ENCODE data around the gene GLG1.

GLG1 gene

DNA sequence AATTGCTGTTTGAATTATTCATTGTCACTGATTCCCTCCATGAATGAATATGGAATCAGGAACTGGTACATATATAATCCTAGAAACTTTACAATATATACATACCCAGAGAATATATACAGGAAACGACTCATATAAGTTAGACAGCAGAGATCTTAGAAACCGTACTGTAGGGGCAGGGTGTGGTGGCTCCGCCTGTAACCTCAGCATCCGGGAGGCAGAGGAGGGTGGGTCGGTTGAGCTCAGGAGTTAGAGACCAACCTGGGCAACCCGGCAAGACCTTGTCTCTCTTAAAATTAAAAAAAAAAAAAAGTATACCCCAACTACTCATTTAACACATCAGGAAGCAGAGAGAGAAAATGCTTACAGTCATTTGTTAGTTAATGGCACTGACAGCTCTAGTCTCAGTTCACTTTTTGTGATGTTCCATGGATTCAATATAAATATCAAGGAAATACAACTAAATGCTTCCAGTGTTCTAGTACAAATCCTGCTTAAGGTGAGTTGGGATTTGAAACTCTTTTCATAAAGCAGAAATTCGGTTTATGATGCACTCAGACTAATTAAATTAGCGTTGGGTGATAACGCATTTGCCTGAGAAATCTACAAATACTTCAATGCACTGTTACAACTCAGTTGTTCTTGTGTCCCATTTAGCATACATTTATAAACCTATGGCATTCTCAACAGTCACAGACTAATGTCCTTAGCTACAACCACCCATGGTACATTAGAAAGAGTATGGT is 5.6 kb downstream of the GLG1 start:
- peak overlapping the region; percentile 77 for H3K4me3 Mint-ChIP-seq
- no peaks in the 10 kb centered on the region for H3K9me3 Mint-ChIP-seq
- H3K36me3 Mint-ChIP-seq (ENCODE audit: low read depth) = peaks cover 44% of the 10 kb centered on the region
- no peaks in the 10 kb centered on the region for H3K27me3 Mint-ChIP-seq (ENCODE audit: low read depth)
- peaks cover 55% of the 10 kb centered on the region for H3K4me1 Mint-ChIP-seq (ENCODE audit: low read depth)
- H3K27ac Mint-ChIP-seq = peak overlapping the region; percentile 86
- peak; percentile 53 for DNase-seq (ENCODE audit: low spot score)

- H3K27ac Mint-ChIP-seq = no peak overlapping the region
- peaks cover 30% of the 10 kb centered on the region for H3K4me1 Mint-ChIP-seq (ENCODE audit: low read depth)
Measured at GRCh38 chr16:74596586-74596985, 10.3 kb downstream of the GLG1 start.

GRCh38 chr16:74592847-74593246 is 14.1 kb downstream of the GLG1 start:
- Mint-ChIP-seq H3K4me3 (no peak overlapping the region), H3K9me3 (no peaks in the 10 kb centered on the region), H3K36me3 (ENCODE audit: low read depth) (peaks cover 14% of the 10 kb centered on the region), H3K27me3 (ENCODE audit: low read depth) (no peaks in the 10 kb centered on the region), H3K4me1 (ENCODE audit: low read depth) (peaks cover 13% of the 10 kb centered on the region), H3K27ac (no peak overlapping the region)
- DNase-seq (ENCODE audit: low spot score) = no peak

More at GRCh38 chr16:74596586-74596985, 10.3 kb downstream of the GLG1 start:
- Mint-ChIP-seq H3K27me3 (ENCODE audit: low read depth) (no peaks in the 10 kb centered on the region), H3K4me3 (no peak overlapping the region), H3K36me3 (ENCODE audit: low read depth) (peaks cover 27% of the 10 kb centered on the region), H3K9me3 (no peaks in the 10 kb centered on the region)
- no peak for DNase-seq (ENCODE audit: low spot score)

DNA sequence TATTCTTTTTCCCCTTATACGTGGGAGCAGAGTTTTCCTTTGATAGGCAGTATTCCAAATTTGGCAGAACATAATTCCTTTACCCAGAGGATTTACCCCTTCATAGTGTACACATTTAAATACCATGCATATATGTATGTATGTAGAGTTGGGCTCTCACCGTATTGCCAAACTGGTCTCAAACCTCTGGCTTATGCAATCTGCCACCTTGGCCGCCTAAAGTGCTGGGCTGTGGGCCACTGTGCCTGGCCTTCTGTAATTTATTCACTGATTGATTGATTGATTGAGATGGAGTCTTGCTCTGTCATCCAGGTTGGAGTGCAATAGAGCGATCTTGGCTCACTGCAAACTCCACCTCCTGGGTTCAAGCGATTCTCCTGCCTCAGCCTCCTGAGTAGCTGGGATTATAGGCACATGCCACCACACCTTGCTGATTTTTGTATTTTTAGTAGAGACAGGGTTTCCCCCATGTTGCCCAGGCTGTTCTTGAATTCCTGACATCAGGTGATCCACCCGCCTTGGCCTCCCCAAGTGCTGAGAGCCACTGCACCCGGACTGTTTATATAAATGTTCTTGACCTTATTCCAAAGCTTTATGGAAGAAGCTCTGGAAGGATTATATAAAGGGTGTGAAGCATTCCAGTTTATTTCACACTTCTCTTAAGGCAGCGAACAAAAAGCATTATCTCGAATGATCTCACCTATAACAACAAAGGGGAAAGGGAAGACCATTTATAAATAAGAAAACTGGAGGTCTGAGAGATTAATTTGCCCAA is 14.9 kb downstream of the GLG1 start:
- no peak overlapping the region for H3K4me3 Mint-ChIP-seq
- H3K27me3 Mint-ChIP-seq (ENCODE audit: low read depth) = no peaks in the 10 kb centered on the region
- DNase-seq (ENCODE audit: low spot score) = no peak
- peaks cover 17% of the 10 kb centered on the region for H3K36me3 Mint-ChIP-seq (ENCODE audit: low read depth)
- no peaks in the 10 kb centered on the region for H3K9me3 Mint-ChIP-seq
- no peak overlapping the region for H3K27ac Mint-ChIP-seq
- peaks cover 16% of the 10 kb centered on the region for H3K4me1 Mint-ChIP-seq (ENCODE audit: low read depth)

GRCh38 chr16:74586948-74587347 is 20.0 kb downstream of the GLG1 start:
- DNase-seq (ENCODE audit: low spot score) = no peak
- Mint-ChIP-seq H3K27me3 (ENCODE audit: low read depth) (no peaks in the 10 kb centered on the region), H3K4me1 (ENCODE audit: low read depth) (peaks cover 20% of the 10 kb centered on the region), H3K36me3 (ENCODE audit: low read depth) (peaks cover 16% of the 10 kb centered on the region), H3K4me3 (no peak overlapping the region), H3K27ac (no peak overlapping the region), H3K9me3 (no peaks in the 10 kb centered on the region)

DNA sequence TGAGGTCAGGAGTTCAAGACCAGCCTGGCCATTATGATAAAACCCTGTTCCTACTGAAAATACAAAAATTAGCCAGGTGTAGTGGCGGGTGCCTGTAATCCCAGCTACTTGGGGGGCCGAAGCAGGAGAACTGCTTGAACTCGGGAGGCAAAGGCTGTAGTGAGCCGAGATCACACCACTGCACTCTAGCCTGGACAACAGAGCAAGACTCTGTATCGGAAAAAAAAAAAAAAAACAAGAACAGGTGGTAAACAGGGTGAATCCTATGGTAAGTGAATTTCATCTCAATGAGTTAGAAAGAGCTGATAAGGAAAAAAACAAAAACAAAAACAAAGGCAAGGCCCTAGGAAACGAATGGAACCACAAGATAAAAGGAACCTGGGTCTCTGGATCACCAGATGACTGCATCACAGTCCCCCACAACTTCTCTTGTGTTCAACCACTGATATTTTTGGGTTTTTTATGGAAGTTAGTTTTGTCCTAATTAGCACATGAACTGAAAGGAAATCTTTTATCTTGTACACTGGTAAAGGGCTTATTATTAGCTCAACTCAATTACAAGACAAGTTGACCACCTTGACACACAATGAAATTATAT is 21.0 kb downstream of the GLG1 start:
- Mint-ChIP-seq H3K4me1 (ENCODE audit: low read depth) (peaks cover 25% of the 10 kb centered on the region), H3K27ac (no peak overlapping the region), H3K27me3 (ENCODE audit: low read depth) (no peaks in the 10 kb centered on the region)

DNA sequence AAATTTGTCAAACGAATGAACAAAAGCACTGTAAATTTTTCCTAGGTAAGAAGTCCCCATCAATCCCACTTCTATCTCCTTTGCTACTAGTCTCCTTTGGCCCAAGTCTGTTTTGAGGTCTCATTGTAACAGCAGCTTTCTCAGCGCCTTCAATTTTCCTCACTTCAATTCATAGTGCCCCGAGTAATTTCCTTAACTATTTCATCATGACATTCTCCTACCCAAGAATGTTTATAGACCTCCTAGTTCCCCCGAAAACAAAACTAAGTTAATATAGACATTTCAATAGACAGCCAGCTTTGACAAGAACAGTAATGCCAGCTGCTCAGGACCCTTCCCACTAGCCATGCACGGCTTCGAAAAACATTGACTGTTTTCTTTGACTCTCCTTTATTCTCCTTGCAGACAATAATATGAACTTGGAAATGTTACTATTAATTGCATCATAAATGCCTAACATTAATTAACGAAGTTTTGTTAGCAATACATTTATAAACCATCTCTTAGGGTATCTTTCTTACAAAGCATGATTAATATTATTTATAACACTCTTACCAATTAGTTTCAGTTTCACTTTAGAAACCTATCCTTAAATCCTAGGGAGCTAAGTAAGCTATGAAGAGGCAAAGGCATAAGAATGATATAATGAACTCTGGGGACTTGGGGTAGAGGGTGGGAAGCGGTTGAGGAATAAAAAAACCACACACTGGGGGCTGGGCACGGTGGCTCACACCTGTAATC is 22.8 kb downstream of the GLG1 start:
- Mint-ChIP-seq H3K27me3 (ENCODE audit: low read depth) (no peaks in the 10 kb centered on the region), H3K27ac (no peak overlapping the region), H3K36me3 (ENCODE audit: low read depth) (peaks cover 18% of the 10 kb centered on the region), H3K9me3 (no peaks in the 10 kb centered on the region), H3K4me3 (no peak overlapping the region), H3K4me1 (ENCODE audit: low read depth) (peaks cover 34% of the 10 kb centered on the region)
- DNase-seq (ENCODE audit: low spot score) = no peak

More for the DNA sequence above, 21.0 kb downstream of the GLG1 start:
- DNase-seq (ENCODE audit: low spot score) = no peak
- Mint-ChIP-seq H3K9me3 (no peaks in the 10 kb centered on the region), H3K4me3 (no peak overlapping the region), H3K36me3 (ENCODE audit: low read depth) (peaks cover 16% of the 10 kb centered on the region)

- Mint-ChIP-seq H3K4me1 (ENCODE audit: low read depth) (peaks cover 43% of the 10 kb centered on the region), H3K36me3 (ENCODE audit: low read depth) (peaks cover 18% of the 10 kb centered on the region), H3K9me3 (no peaks in the 10 kb centered on the region), H3K4me3 (no peak overlapping the region), H3K27ac (no peak overlapping the region), H3K27me3 (ENCODE audit: low read depth) (no peaks in the 10 kb centered on the region)
- DNase-seq (ENCODE audit: low spot score) = no peak
Measured at GRCh38 chr16:74582970-74583369, 23.9 kb downstream of the GLG1 start.

GRCh38 chr16:74580833-74581232 is 26.1 kb downstream of the GLG1 start:
- H3K4me3 Mint-ChIP-seq = no peak overlapping the region
- no peak overlapping the region for H3K27ac Mint-ChIP-seq
- peaks cover 37% of the 10 kb centered on the region for H3K4me1 Mint-ChIP-seq (ENCODE audit: low read depth)

GRCh38 chr16:74578838-74579237 is 28.1 kb downstream of the GLG1 start:
- no peak overlapping the region for H3K27ac Mint-ChIP-seq
- H3K9me3 Mint-ChIP-seq = no peaks in the 10 kb centered on the region
- H3K36me3 Mint-ChIP-seq (ENCODE audit: low read depth) = peaks cover 8% of the 10 kb centered on the region
- H3K4me1 Mint-ChIP-seq (ENCODE audit: low read depth) = peaks cover 39% of the 10 kb centered on the region
- DNase-seq (ENCODE audit: low spot score) = no peak
- peak overlapping the region; percentile 57 for H3K4me3 Mint-ChIP-seq
- H3K27me3 Mint-ChIP-seq (ENCODE audit: low read depth) = no peaks in the 10 kb centered on the region

More at GRCh38 chr16:74580833-74581232, 26.1 kb downstream of the GLG1 start:
- Mint-ChIP-seq H3K27me3 (ENCODE audit: low read depth) (no peaks in the 10 kb centered on the region), H3K9me3 (no peaks in the 10 kb centered on the region), H3K36me3 (ENCODE audit: low read depth) (peaks cover 12% of the 10 kb centered on the region)
- DNase-seq (ENCODE audit: low spot score) = no peak

DNA sequence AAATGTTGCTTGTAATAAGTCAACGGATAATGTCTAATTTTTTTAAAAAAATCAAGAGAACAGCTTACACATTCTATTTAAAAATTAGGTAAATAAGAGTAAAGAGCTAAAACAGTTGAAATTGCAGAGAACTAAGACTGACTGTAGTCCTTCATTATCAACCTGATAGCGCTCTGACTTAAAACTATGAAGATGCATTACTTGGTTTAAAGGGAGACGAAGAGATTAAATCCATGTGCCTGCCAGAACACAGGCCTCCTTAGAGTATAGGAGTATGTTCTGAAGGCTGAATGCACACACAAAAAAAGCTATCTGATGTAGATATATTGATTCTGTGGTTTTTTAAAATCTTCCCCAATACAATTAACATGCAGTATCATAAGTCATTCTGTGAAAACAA is 28.5 kb downstream of the GLG1 start:
- Mint-ChIP-seq H3K27ac (no peak overlapping the region), H3K4me1 (ENCODE audit: low read depth) (peaks cover 38% of the 10 kb centered on the region), H3K27me3 (ENCODE audit: low read depth) (no peaks in the 10 kb centered on the region), H3K4me3 (peak overlapping the region; percentile 57), H3K9me3 (no peaks in the 10 kb centered on the region), H3K36me3 (ENCODE audit: low read depth) (peaks cover 8% of the 10 kb centered on the region)
- no peak for DNase-seq (ENCODE audit: low spot score)

- peak overlapping the region; percentile 47 for H3K27ac Mint-ChIP-seq
- H3K9me3 Mint-ChIP-seq = no peaks in the 10 kb centered on the region
- H3K4me3 Mint-ChIP-seq = peak overlapping the region; percentile 57
- H3K36me3 Mint-ChIP-seq (ENCODE audit: low read depth) = peaks cover 7% of the 10 kb centered on the region
- no peaks in the 10 kb centered on the region for H3K27me3 Mint-ChIP-seq (ENCODE audit: low read depth)
- peaks cover 36% of the 10 kb centered on the region for H3K4me1 Mint-ChIP-seq (ENCODE audit: low read depth)
- no peak for DNase-seq (ENCODE audit: low spot score)
Measured at GRCh38 chr16:74577882-74578366, 29.0 kb downstream of the GLG1 start.

- no peaks in the 10 kb centered on the region for H3K27me3 Mint-ChIP-seq (ENCODE audit: low read depth)
- H3K4me1 Mint-ChIP-seq (ENCODE audit: low read depth) = peaks cover 33% of the 10 kb centered on the region
- H3K27ac Mint-ChIP-seq = no peak overlapping the region
- peaks cover 6% of the 10 kb centered on the region for H3K36me3 Mint-ChIP-seq (ENCODE audit: low read depth)
- DNase-seq (ENCODE audit: low spot score) = no peak
- no peak overlapping the region for H3K4me3 Mint-ChIP-seq
- H3K9me3 Mint-ChIP-seq = no peaks in the 10 kb centered on the region
Measured at GRCh38 chr16:74575807-74576643, 30.9 kb downstream of the GLG1 start.
